ENCODE data around the gene OPCML. TPM values are rescaled to one million over a fixed set of nuclear protein-coding genes. Genes with fewer than 3 reads are reported as not detected.

Gene OPCML
- polyA plus RNA-seq, 1 donor from 2014 or later = 11.6 TPM

GRCh38 chr11:133038850-133039249, 493.5 kb downstream of the OPCML start:
- Histone ChIP-seq H4K20me1 (ENCODE audit: insufficient read depth) (no peaks in the 10 kb centered on the region), H3K27ac (ENCODE audit: low read length) (no peak overlapping the region), H2AFZ (ENCODE audit: low read depth, low read length) (no peak overlapping the region), H3K9ac (ENCODE audit: low read length) (no peak overlapping the region), H3K9me2 (ENCODE audit: insufficient read depth, low read length) (no peaks in the 10 kb centered on the region), H3K9me3 (ENCODE audit: low read length) (no peaks in the 10 kb centered on the region), H3K4me2 (ENCODE audit: low read length) (no peak overlapping the region), H3K4me3 (ENCODE audit: low read length) (no peak overlapping the region), H3K79me2 (replicated peaks; ENCODE audit: insufficient read depth, low read length) (no peaks in the 10 kb centered on the region), H3K36me3 (ENCODE audit: insufficient read depth, low read length) (no peaks in the 10 kb centered on the region), H3F3A (ENCODE audit: insufficient read depth, low read length, poor library complexity, severe bottlenecking) (no peaks in the 10 kb centered on the region), H3K27me3 (ENCODE audit: insufficient read depth, low read depth, low read length) (no peaks in the 10 kb centered on the region)
- TF ChIP-seq TAF1 (IDR thresholded peaks at IDR 0.05; ENCODE audit: low read depth) = no peak
- TF ChIP-seq MXI1 (conservative IDR thresholded peaks at IDR 0.05; ENCODE audit: poor library complexity, severe bottlenecking) = no peak
- no peak for TF ChIP-seq POLR2AphosphoS5 (IDR thresholded peaks at IDR 0.05)
- TF ChIP-seq RAD21 (conservative IDR thresholded peaks at IDR 0.05) = no peak
- TF ChIP-seq CTCF (IDR thresholded peaks at IDR 0.05; ENCODE audit: poor library complexity, severe bottlenecking) = no peak
- no peak for TF ChIP-seq SMC3 (conservative IDR thresholded peaks at IDR 0.05; ENCODE audit: poor library complexity)
- no peak for TF ChIP-seq EP300 (conservative IDR thresholded peaks at IDR 0.05; ENCODE audit: poor library complexity, severe bottlenecking)
- TF ChIP-seq REST (IDR thresholded peaks at IDR 0.05; ENCODE audit: borderline replicate concordance) = no peak
- no peak for TF ChIP-seq EZH2 (IDR thresholded peaks at IDR 0.05; ENCODE audit: borderline replicate concordance, insufficient read depth, low read length, poor library complexity, severe bottlenecking)

GRCh38 chr11:133034929-133035328, 497.4 kb downstream of the OPCML start:
- Histone ChIP-seq H3K4me3 (ENCODE audit: low read length) (no peak overlapping the region), H2AFZ (ENCODE audit: low read depth, low read length) (no peak overlapping the region), H3K79me2 (replicated peaks; ENCODE audit: insufficient read depth, low read length) (no peaks in the 10 kb centered on the region), H3K9ac (ENCODE audit: low read length) (no peak overlapping the region), H3K27ac (ENCODE audit: low read length) (no peak overlapping the region), H3K9me3 (ENCODE audit: low read length) (no peaks in the 10 kb centered on the region), H3F3A (ENCODE audit: insufficient read depth, low read length, poor library complexity, severe bottlenecking) (no peaks in the 10 kb centered on the region), H3K27me3 (ENCODE audit: insufficient read depth, low read depth, low read length) (no peaks in the 10 kb centered on the region), H3K4me2 (ENCODE audit: low read length) (no peak overlapping the region), H3K9me2 (ENCODE audit: insufficient read depth, low read length) (no peaks in the 10 kb centered on the region), H3K36me3 (ENCODE audit: insufficient read depth, low read length) (no peaks in the 10 kb centered on the region), H4K20me1 (ENCODE audit: insufficient read depth) (no peaks in the 10 kb centered on the region)
- no peak for TF ChIP-seq SMC3 (conservative IDR thresholded peaks at IDR 0.05; ENCODE audit: poor library complexity)
- no peak for TF ChIP-seq MXI1 (conservative IDR thresholded peaks at IDR 0.05; ENCODE audit: poor library complexity, severe bottlenecking)
- no peak for TF ChIP-seq POLR2AphosphoS5 (IDR thresholded peaks at IDR 0.05)
- no peak for TF ChIP-seq EP300 (conservative IDR thresholded peaks at IDR 0.05; ENCODE audit: poor library complexity, severe bottlenecking)
- no peak for TF ChIP-seq CTCF (IDR thresholded peaks at IDR 0.05; ENCODE audit: poor library complexity, severe bottlenecking)
- TF ChIP-seq REST (IDR thresholded peaks at IDR 0.05; ENCODE audit: borderline replicate concordance) = no peak
- TF ChIP-seq RAD21 (conservative IDR thresholded peaks at IDR 0.05) = no peak
- no peak for TF ChIP-seq TAF1 (IDR thresholded peaks at IDR 0.05; ENCODE audit: low read depth)
- TF ChIP-seq EZH2 (IDR thresholded peaks at IDR 0.05; ENCODE audit: borderline replicate concordance, insufficient read depth, low read length, poor library complexity, severe bottlenecking) = no peak
